OCI-LY3 (cell line): ENCODE data around the gene TPI1.

Experiments used
- EZH2phosphoT487 ChIP-seq: fragments of 200-600 bp; shearing (Covaris generic); IDR thresholded peaks from 2 replicates; pipeline ENCODE4 v1.6.1; 2018; ENCODE audit warnings: antibody characterized with exemption, mixed run types, low read depth
- TF ChIP-seq, protein P1 (sequence below): fragments of 200-600, 300-600 bp; sonication (generic); IDR thresholded peaks from 2 replicates; pipeline ENCODE4 v1.5.1; 2014; ENCODE audit warnings: antibody characterized with exemption, low read length, low read depth

DNA sequence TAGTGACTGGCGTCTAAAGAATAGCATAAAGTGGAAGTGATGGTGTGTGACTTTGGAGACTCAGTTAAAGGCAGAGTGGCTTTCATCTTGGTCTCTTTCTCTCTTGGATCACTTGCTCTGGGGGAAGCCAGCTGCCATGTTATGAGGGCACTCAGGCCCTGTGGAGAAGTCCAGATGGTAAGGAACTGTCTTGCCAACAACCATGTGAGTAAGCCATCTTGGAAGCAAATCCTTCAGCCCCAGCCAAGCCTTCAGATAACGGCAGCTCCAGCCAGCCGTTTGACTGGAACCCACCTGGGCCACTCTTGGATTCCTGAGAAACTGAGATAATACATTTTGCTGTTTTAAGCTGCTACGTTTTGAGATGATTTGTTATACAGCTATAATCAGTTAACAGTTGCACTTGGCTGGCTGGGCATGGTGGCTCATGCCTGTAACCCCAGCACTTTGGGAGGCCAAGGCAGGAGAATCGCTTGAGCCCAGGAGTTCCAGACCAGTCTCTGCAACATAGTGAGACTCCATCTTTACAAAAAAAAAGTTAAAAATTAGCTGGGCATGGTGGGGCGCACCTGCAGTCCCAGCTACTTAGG, 29.6 kb downstream of the TPI1 start:
- TF ChIP-seq, protein P1, sequence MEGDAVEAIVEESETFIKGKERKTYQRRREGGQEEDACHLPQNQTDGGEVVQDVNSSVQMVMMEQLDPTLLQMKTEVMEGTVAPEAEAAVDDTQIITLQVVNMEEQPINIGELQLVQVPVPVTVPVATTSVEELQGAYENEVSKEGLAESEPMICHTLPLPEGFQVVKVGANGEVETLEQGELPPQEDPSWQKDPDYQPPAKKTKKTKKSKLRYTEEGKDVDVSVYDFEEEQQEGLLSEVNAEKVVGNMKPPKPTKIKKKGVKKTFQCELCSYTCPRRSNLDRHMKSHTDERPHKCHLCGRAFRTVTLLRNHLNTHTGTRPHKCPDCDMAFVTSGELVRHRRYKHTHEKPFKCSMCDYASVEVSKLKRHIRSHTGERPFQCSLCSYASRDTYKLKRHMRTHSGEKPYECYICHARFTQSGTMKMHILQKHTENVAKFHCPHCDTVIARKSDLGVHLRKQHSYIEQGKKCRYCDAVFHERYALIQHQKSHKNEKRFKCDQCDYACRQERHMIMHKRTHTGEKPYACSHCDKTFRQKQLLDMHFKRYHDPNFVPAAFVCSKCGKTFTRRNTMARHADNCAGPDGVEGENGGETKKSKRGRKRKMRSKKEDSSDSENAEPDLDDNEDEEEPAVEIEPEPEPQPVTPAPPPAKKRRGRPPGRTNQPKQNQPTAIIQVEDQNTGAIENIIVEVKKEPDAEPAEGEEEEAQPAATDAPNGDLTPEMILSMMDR, result no peak
- TF ChIP-seq EZH2phosphoT487, result no peak
